ENCODE measurements around the gene SAMMSON.
A peak's percentile ranks its signal among the peaks of the same experiment; 100 is the strongest.

SAMMSON gene

DNA sequence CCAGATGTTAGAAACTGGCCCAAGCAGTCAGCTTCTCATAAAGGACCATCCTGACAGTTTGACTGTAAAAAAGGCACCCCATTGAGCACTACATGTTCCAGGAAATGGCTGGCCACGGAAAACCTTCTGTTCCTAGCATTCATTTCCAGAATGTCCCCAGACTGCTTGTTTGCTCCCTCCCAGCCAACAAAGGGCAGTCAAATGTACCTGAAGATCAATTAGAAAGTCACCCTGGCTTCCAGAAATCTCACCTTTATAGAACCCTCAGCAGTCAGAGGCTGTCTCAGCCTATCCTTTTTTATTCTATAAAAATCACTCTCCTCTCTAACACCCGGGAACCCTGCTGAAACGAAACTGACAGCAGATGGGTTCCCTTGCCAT, 784 bp upstream of the SAMMSON start:
- H2AFZ ChIP-seq (ENCODE audit: low read length) = peak overlapping the region; percentile 56
- no peak overlapping the region for H3K23ac ChIP-seq (ENCODE audit: low read depth, low read length, poor library complexity)
- H2BK15ac ChIP-seq (ENCODE audit: low read length) = no peak overlapping the region
- H3K9ac ChIP-seq (ENCODE audit: low read depth, low read length, poor library complexity) = no peak overlapping the region
- no peak overlapping the region for H3K4me2 ChIP-seq (ENCODE audit: insufficient read depth, low read length, poor library complexity, severe bottlenecking)
- no peak overlapping the region for H3K27ac ChIP-seq (replicated peaks; ENCODE audit: low read length)
- H2BK12ac ChIP-seq (ENCODE audit: low read length) = no peak overlapping the region
- H3K27me3 ChIP-seq (ENCODE audit: control insufficient read depth in 3 of 3, insufficient read depth in 3 of 3, low read depth in 1 of 3, low read length in 3 of 3) = no peaks in the 10 kb centered on the region
- no peak overlapping the region for H3K18ac ChIP-seq (ENCODE audit: low read length)
- no peak overlapping the region for H3K14ac ChIP-seq (ENCODE audit: low read length)
- H4K91ac ChIP-seq (ENCODE audit: low read depth, low read length, poor library complexity) = no peak overlapping the region
- no peak overlapping the region for H3K4ac ChIP-seq (ENCODE audit: low read length)
- no peaks in the 10 kb centered on the region for H3K36me3 ChIP-seq (replicated peaks in 1 of 2; ENCODE audit: control insufficient read depth in 2 of 2, insufficient read depth in 2 of 2, low read length in 2 of 2)
- peaks cover 2 to 5% of the 10 kb centered on the region in 2 donors for H3K4me1 ChIP-seq (ENCODE audit: control insufficient read depth in 2 of 2, insufficient read depth in 1 of 2, low read depth in 1 of 2, low read length in 2 of 2)
- H3K4me3 ChIP-seq (ENCODE audit: low read length in 2 of 2) = no peak overlapping the region
- no CpG with 5 or more reads among the region's 3 CpGs for WGBS, 2 donors (ENCODE audit: extremely low coverage in 2 of 2, insufficient read length in 2 of 2, insufficient replicate concordance in 1 of 2)
- H3K79me1 ChIP-seq (ENCODE audit: low read depth, low read length) = no peaks in the 10 kb centered on the region
- no peak overlapping the region for H4K8ac ChIP-seq (ENCODE audit: low read depth, low read length)
- no peak for DNase-seq (ENCODE audit: low spot score)
- no peaks in the 10 kb centered on the region for H3K9me3 ChIP-seq (replicated peaks in 1 of 2; ENCODE audit: control insufficient read depth in 2 of 2, insufficient read depth in 1 of 2, low read depth in 1 of 2, low read length in 2 of 2)
- no peak overlapping the region for H2BK5ac ChIP-seq (ENCODE audit: low read length)
- H2AK5ac ChIP-seq (ENCODE audit: low read depth, low read length) = no peak overlapping the region
- no peak overlapping the region for H2BK120ac ChIP-seq (ENCODE audit: low read depth, low read length)

- Histone ChIP-seq H3K4ac (ENCODE audit: low read length) (no peak overlapping the region), H3K27me3 (ENCODE audit: control insufficient read depth in 3 of 3, insufficient read depth in 3 of 3, low read depth in 1 of 3, low read length in 3 of 3) (no peaks in the 10 kb centered on the region), H3K4me2 (ENCODE audit: insufficient read depth, low read length, poor library complexity, severe bottlenecking) (no peak overlapping the region), H3K9me3 (replicated peaks in 1 of 2; ENCODE audit: control insufficient read depth in 2 of 2, insufficient read depth in 1 of 2, low read depth in 1 of 2, low read length in 2 of 2) (no peaks in the 10 kb centered on the region), H3K18ac (ENCODE audit: low read length) (no peak overlapping the region), H2BK15ac (ENCODE audit: low read length) (no peak overlapping the region), H2BK12ac (ENCODE audit: low read length) (no peak overlapping the region), H2BK120ac (ENCODE audit: low read depth, low read length) (no peak overlapping the region), H4K91ac (ENCODE audit: low read depth, low read length, poor library complexity) (no peak overlapping the region), H3K36me3 (replicated peaks in 1 of 2; ENCODE audit: control insufficient read depth in 2 of 2, insufficient read depth in 2 of 2, low read length in 2 of 2) (no peaks in the 10 kb centered on the region), H2BK5ac (ENCODE audit: low read length) (no peak overlapping the region), H3K27ac (replicated peaks; ENCODE audit: low read length) (no peak overlapping the region), H3K9ac (ENCODE audit: low read depth, low read length, poor library complexity) (no peak overlapping the region), H3K23ac (ENCODE audit: low read depth, low read length, poor library complexity) (no peak overlapping the region), H3K14ac (ENCODE audit: low read length) (no peak overlapping the region), H2AK5ac (ENCODE audit: low read depth, low read length) (peak overlapping the region; percentile 66), H2AFZ (ENCODE audit: low read length) (no peak overlapping the region), H4K8ac (ENCODE audit: low read depth, low read length) (no peak overlapping the region), H3K4me3 (ENCODE audit: low read length in 2 of 2) (no peak overlapping the region), H3K79me1 (ENCODE audit: low read depth, low read length) (no peaks in the 10 kb centered on the region), H3K4me1 (ENCODE audit: control insufficient read depth in 2 of 2, insufficient read depth in 1 of 2, low read depth in 1 of 2, low read length in 2 of 2) (peaks cover 2 to 5% of the 10 kb centered on the region in 2 donors)
- no CpG with 5 or more reads among the region's 15 CpGs for WGBS, 2 donors (ENCODE audit: extremely low coverage in 2 of 2, insufficient read length in 2 of 2, insufficient replicate concordance in 1 of 2)
- DNase-seq (ENCODE audit: low spot score) = no peak
These were observed 486 bp downstream of the SAMMSON start for GRCh38 chr3:70000028-70000410.

GRCh38 chr3:70000563-70001081, 1.1 kb downstream of the SAMMSON start:
- no peak overlapping the region for H2BK5ac ChIP-seq (ENCODE audit: low read length)
- H2AK5ac ChIP-seq (ENCODE audit: low read depth, low read length) = no peak overlapping the region
- no peak overlapping the region for H3K14ac ChIP-seq (ENCODE audit: low read length)
- whole genome bisulfite sequencing, 2 donors (ENCODE audit: extremely low coverage in 2 of 2, insufficient read length in 2 of 2, insufficient replicate concordance in 1 of 2) = no CpG with 5 or more reads among the region's 4 CpGs
- no peak overlapping the region for H3K23ac ChIP-seq (ENCODE audit: low read depth, low read length, poor library complexity)
- peak; percentile 11 for DNase-seq (ENCODE audit: low spot score)
- no peak overlapping the region for H3K18ac ChIP-seq (ENCODE audit: low read length)
- no peak overlapping the region for H4K8ac ChIP-seq (ENCODE audit: low read depth, low read length)
- H2BK120ac ChIP-seq (ENCODE audit: low read depth, low read length) = no peak overlapping the region
- no peak overlapping the region for H3K4ac ChIP-seq (ENCODE audit: low read length)
- H3K27ac ChIP-seq (replicated peaks; ENCODE audit: low read length) = no peak overlapping the region
- H2AFZ ChIP-seq (ENCODE audit: low read length) = peak overlapping the region; percentile 53
- no peak overlapping the region for H3K4me2 ChIP-seq (ENCODE audit: insufficient read depth, low read length, poor library complexity, severe bottlenecking)
- no peak overlapping the region for H3K4me3 ChIP-seq (ENCODE audit: low read length in 2 of 2)
- no peaks in the 10 kb centered on the region for H3K27me3 ChIP-seq (ENCODE audit: control insufficient read depth in 3 of 3, insufficient read depth in 3 of 3, low read depth in 1 of 3, low read length in 3 of 3)
- no peaks in the 10 kb centered on the region for H3K9me3 ChIP-seq (replicated peaks in 1 of 2; ENCODE audit: control insufficient read depth in 2 of 2, insufficient read depth in 1 of 2, low read depth in 1 of 2, low read length in 2 of 2)
- H3K36me3 ChIP-seq (replicated peaks in 1 of 2; ENCODE audit: control insufficient read depth in 2 of 2, insufficient read depth in 2 of 2, low read length in 2 of 2) = no peaks in the 10 kb centered on the region
- no peak overlapping the region for H3K9ac ChIP-seq (ENCODE audit: low read depth, low read length, poor library complexity)
- H4K91ac ChIP-seq (ENCODE audit: low read depth, low read length, poor library complexity) = no peak overlapping the region
- H2BK12ac ChIP-seq (ENCODE audit: low read length) = no peak overlapping the region
- no peak overlapping the region for H2BK15ac ChIP-seq (ENCODE audit: low read length)
- H3K79me1 ChIP-seq (ENCODE audit: low read depth, low read length) = no peaks in the 10 kb centered on the region
- H3K4me1 ChIP-seq (ENCODE audit: control insufficient read depth in 2 of 2, insufficient read depth in 1 of 2, low read depth in 1 of 2, low read length in 2 of 2) = peaks cover 2 to 5% of the 10 kb centered on the region in 2 donors

DNA sequence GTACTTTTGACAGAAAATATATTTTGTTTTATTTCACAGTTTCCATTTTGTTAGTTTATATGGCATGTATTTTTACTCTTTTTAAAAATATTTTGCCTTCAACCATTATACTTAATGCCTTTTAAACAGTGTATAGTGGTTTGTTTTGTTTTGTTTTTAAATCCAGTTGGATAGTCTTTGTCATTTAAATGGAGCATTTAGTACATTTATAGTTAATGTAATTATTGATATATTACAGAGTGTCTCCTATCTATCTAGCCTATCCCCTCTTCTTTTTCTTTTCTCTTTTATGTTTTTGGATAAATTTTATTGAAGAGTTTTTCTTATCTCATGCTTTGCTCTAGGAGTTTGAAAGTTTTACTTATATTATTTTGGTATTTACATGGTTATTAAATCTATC, 3.6 kb downstream of the SAMMSON start:
- H3K9ac ChIP-seq (ENCODE audit: low read depth, low read length, poor library complexity) = no peak overlapping the region
- no peaks in the 10 kb centered on the region for H3K9me3 ChIP-seq (replicated peaks in 1 of 2; ENCODE audit: control insufficient read depth in 2 of 2, insufficient read depth in 1 of 2, low read depth in 1 of 2, low read length in 2 of 2)
- no peak overlapping the region for H3K23ac ChIP-seq (ENCODE audit: low read depth, low read length, poor library complexity)
- H4K91ac ChIP-seq (ENCODE audit: low read depth, low read length, poor library complexity) = no peak overlapping the region
- no peak overlapping the region for H3K4ac ChIP-seq (ENCODE audit: low read length)
- no peak overlapping the region for H4K8ac ChIP-seq (ENCODE audit: low read depth, low read length)
- H3K79me1 ChIP-seq (ENCODE audit: low read depth, low read length) = no peaks in the 10 kb centered on the region
- no peak overlapping the region for H3K27ac ChIP-seq (replicated peaks; ENCODE audit: low read length)
- H2BK5ac ChIP-seq (ENCODE audit: low read length) = no peak overlapping the region
- no peaks in the 10 kb centered on the region for H3K27me3 ChIP-seq (ENCODE audit: control insufficient read depth in 3 of 3, insufficient read depth in 3 of 3, low read depth in 1 of 3, low read length in 3 of 3)
- no peaks in the 10 kb centered on the region for H3K36me3 ChIP-seq (replicated peaks in 1 of 2; ENCODE audit: control insufficient read depth in 2 of 2, insufficient read depth in 2 of 2, low read length in 2 of 2)
- H2AFZ ChIP-seq (ENCODE audit: low read length) = no peak overlapping the region
- no peak overlapping the region for H2BK15ac ChIP-seq (ENCODE audit: low read length)
- no peak overlapping the region for H2AK5ac ChIP-seq (ENCODE audit: low read depth, low read length)
- peaks cover 2 to 3% of the 10 kb centered on the region in 2 donors for H3K4me1 ChIP-seq (ENCODE audit: control insufficient read depth in 2 of 2, insufficient read depth in 1 of 2, low read depth in 1 of 2, low read length in 2 of 2)
- no peak overlapping the region for H3K4me3 ChIP-seq (ENCODE audit: low read length in 2 of 2)
- H2BK12ac ChIP-seq (ENCODE audit: low read length) = no peak overlapping the region
- DNase-seq (ENCODE audit: low spot score) = no peak
- H3K14ac ChIP-seq (ENCODE audit: low read length) = no peak overlapping the region
- no peak overlapping the region for H3K4me2 ChIP-seq (ENCODE audit: insufficient read depth, low read length, poor library complexity, severe bottlenecking)
- no peak overlapping the region for H3K18ac ChIP-seq (ENCODE audit: low read length)
- H2BK120ac ChIP-seq (ENCODE audit: low read depth, low read length) = no peak overlapping the region
